GM19463 (cell line): ENCODE results near the gene IKBIP.
"Not testable (repeated sequence)": the region's sequence is repeated elsewhere in the genome, so short reads cannot be mapped to it uniquely, and the experiment has no call there.

ENCODE experiments used
- ATAC-seq: cut with Tn5 transposase; IDR thresholded peaks from one replicate; pipeline ENCODE4 v1.9.1; 2021; ENCODE audit warnings: mild to moderate bottlenecking, moderate library complexity; ENCODE audit not compliant: unreplicated experiment

The IKBIP gene

DNA sequence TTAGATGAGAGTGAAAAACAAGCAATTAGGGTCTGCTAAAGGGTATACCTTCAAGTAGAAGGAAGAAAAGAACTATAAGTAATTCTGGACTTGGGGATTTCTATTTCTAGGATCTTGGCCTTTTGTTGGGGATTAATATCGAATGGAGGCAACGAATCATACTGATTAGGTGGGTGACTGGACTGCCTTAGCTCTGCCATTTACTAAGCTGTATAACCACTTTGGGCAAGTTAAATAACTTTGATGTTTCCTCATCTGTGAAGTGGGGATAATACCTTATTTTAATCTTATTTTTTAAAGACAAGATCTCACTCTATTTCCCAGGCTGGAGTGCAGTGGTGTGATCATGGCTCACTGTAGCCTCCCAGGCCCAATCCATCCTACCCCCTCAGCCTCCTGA lies 6.6 kb downstream of the IKBIP start:
- no peak for ATAC-seq

DNA sequence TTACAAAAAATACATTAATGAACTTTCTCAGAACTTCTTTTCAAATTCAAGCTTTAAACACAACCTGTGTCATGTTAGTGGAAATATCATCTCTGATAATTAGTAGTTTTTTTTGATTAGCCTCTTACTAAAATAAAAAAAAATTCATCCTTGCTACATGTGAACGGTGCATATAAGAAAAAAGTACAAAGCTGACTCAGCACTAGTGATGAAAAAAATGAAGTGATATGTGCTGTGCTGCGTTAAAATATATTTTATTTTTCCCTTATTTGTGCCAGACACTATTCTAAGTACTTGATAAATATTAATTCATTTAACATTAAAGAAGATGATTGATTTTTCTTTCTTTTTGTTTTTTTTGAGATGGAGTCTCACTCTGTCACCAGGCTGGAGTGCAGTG lies 7.5 kb downstream of the IKBIP start:
- no peak for ATAC-seq

DNA sequence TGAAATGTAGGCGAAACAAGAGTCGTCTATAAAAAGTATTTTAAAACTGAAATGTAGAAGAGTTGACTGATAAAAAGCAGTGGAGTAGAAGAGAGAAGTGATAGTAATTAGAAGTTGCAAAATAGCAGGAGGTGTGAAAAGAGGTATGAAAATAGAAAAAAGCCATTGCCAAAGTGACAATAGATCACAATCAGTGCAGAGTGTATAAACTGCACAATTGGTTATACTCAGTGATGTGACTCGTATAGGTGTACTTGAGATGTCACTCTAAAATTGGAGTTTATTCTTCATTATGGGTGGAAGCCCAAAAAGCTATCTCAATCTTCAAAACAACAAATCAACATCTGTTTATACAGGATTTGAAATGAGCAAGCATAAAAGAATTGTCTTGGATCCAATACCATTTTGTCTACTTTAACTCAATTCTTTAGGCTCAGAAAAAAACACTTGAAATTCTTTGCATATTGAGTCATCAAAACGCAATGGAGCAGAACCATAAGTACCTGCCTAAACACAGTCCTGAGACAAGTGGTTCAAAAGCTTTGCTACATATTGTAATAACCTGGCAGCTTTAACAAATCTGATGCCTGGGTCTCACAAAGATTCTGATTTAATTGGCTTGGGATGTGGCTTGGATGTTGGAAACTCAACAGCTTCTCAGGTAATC lies 8.8 kb downstream of the IKBIP start:
- peak; percentile 87 for ATAC-seq

DNA sequence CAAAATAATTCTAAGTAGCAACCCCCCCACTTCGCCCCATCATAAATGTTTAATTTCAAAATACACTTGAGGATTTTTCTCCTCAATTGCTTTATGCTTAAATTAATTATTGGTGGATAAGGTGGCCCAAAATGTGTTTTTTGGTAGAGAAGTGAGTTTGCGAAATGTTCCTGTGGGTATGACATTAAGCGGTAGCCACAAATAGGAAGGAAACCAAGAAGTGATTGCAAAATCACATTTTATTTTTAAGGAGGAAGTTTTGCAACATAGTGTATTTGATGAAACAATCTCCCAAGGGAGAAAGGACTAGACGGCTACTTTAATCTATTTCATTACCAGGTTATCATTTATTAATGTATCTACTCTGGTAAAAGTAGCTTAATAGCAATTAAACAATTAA lies 25.6 kb downstream of the IKBIP start:
- ATAC-seq, result no peak

DNA sequence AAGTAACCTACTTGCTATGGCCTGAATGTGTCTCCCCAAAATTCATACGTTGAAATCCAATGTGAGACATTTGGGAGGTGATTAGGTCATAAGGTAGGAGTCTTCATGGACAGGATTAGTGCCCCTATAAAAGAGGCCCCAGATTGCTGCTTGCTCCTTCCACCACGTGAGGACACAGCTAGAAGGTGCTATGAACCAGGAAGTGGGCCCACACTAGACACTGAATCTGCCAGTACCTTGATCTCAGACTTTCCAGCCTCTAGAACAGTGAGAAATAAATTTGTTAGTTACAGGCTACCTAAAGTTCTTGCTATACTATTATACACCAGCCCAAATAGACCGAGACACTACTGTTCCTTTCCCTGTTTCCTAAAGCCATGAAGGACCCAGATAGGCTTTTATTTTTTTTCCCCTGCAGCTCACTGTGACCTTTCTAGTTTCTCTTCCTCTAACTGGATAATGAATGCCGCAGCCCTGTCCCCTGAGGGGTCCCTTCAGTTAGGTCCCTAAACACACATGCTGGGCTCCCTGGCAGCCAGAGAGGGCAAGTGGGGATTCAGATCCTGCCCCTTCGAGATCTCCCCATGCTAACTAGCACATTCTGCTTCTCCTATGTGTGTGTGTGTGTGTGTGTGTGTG lies 31.8 kb downstream of the IKBIP start:
- peak; percentile 85 for ATAC-seq

DNA sequence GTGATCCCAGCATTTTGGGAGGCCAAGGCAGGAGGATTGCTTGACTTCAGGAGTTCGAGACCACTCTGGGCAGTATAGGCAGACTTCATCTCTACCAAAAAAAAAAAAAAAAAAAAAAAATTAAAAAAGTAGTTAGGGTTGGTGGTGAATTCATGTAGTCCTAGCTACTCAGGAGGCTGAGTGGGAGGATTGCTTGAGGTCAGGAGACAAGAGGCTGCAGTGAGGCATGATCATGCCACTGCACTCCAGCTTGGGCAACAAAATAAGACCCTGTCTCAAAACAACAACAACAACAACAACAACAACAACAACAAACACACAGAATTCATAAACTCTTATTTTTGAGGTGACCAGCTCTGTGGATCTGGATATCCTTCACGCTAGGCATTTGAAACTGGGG lies 34.0 kb downstream of the IKBIP start:
- ATAC-seq, result no peak

DNA sequence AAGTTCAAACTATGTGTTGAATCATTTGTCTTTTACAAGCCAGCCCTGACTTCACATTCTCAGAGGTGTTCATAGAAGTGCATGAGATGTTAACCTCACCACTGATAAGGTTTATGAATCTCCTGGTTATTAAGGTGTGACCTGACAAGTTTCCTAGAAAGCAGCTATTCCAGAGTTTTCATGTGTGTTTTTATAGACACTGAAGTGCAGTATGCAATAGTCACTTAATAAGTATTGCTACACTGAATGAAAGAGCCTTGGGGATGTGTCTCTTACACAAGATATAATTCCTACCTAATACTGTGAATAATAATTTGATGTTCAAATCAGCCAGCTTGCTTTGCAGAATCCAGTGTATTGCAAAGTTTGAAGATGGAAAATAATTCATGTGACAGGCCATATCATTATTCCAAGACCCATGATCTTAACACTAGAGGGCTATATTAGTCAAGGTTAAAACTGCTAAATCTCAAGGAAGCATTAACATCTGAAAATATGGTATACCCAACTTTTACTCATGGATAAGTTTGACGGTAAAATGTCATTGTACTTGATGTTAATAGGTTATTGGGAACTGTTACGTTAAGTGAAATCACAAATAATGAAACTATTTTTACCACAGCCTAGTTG lies 38.1 kb downstream of the IKBIP start:
- ATAC-seq, result no peak

DNA sequence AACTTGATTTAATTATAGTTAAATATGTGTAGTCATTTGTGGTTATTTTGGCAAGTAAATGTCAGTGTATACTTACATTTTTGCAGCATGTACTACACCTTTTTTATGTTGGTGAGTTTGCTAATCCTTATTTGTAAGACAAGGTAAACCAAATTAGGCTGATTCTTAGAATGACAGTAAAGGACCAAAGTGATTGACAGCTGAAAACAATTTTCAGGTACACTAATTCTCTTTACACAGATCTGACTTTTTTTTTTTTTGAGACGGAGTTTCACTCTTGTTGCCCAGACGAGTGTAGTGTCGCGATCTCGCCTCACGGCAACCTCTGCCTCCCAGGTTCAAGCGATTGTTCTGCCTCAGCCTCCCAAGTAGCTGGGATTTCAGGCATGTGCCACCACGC lies 42.7 kb downstream of the IKBIP start:
- no peak for ATAC-seq

DNA sequence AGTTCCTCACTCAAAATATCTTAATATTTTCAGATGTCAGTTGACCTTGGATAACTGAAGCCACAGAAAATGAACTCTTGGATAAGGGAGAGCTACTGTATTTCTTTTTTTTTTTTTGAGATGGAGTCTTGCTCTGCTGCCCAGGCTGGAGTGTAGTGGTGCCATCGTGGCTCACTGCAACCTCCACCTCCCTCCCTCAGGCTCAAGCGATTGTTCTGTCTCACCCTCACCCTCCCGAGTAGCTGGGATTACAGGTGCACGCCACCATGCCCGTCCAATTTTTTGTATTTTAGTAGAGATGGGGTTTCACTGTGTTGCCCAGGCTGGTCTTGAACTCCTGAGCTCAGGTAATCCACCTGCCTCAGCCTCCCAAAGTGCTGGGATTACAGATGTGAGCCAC lies 47.3 kb downstream of the IKBIP start:
- ATAC-seq, result not testable (repeated sequence)

DNA sequence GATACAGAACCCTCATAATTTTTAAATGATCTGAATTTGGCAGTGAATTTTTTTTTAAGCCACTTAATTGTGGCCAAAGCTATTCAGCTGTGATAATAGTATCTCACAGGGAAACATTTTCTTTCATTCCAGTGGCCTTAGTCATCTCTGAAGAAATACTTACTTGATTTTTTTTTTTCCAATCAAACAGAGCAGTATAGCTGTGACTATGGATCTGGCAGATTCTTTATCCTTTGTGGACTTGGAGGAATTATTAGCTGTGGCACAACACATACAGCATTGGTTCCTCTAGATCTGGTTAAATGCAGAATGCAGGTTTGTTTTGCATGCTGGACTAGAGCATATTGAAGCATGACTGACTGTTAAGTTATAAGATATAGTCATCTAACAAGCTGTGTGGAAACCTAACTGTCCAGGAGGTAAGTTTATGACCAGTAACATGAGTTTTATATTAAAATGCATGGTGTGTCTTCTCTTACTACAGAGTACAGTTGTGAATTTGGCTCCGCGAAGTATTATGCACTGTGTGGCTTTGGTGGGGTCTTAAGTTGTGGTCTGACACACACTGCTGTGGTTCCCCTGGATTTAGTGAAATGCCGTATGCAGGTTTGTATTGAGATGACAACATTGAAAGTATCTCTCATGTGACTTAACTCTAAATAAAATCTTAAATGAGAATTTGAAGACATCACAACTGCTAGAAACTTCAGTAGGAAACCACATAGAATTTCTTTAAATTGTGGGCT lies 49.2 kb downstream of the IKBIP start:
- ATAC-seq, result no peak

DNA sequence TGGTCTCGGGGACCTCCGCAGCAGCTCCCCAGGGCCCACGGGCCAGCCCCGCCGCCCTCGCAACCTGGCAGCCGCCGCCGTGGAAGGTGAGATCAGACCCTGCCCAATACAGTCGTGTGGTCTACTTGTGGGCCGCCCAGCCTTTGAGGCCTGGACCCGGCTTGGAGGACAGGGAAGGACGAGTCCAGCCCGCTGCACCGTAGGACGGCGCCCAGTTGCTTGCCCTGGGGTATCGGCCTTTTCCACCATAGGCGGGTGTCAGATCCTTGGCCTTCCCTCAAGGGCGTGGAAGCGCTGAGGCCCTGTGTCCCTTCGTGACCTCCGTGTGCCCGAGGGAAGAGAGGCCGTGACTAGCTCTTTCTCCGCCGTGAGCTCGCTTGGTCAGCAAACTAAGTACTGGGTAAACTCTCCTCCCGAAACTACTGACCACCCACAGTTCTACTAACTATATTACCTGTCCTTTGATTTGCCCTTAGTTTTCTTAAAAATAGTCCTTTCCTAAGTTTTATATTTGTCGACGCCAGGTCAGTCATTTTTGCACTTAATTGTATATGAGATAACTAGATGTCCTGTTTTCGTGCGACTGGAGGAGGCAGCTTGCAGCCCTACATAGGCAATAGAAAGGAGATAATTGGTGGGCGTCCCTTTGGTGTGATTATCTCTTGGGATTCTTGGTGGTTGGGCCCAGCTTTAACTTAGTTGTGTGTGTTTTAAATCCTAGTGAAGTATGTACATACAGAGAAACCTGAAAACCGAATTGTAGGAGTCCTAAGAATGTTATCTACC lies 50.3 kb downstream of the IKBIP start:
- no peak for ATAC-seq

DNA sequence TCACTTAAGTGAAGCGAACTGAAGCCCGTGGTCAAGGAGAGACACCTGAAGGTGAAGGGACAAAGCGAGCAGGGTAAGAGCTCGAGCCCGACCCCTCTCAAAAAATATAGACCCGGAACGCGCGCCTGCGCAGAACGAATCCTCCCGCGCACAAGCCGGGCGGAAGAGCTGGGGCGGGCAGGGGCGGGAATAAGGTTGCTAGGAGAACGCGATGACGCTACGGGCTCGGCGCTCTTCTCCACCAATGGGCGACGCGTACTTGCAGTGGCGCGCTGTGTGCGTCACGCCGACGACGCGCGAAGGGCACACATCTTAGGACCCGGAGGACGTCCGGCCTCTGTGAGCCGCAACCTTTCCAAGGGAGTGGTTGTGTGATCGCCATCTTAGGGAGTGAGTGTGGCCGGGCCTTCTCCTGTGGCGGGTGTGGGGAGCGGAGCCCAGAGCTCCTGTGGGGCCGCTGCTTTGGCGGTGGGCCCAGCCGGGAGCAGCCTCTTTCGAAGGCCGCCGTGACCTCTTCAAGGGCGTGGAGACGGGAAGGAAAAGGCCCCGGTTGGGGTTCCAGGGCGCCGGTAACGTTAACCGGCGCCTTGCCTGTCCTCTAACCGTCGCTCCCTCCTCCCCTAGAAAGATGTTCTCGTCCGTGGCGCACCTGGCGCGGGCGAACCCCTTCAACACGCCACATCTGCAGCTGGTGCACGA lies 51.1 kb downstream of the IKBIP start, which contains the start of gene SLC25A3:
Gene SLC25A3, plus strand, starts transcription at position 336 of the 699 bp plus-strand sequence. Its CDS starts 293 bp downstream, at position 629.
- ATAC-seq, result peak; percentile 99

DNA sequence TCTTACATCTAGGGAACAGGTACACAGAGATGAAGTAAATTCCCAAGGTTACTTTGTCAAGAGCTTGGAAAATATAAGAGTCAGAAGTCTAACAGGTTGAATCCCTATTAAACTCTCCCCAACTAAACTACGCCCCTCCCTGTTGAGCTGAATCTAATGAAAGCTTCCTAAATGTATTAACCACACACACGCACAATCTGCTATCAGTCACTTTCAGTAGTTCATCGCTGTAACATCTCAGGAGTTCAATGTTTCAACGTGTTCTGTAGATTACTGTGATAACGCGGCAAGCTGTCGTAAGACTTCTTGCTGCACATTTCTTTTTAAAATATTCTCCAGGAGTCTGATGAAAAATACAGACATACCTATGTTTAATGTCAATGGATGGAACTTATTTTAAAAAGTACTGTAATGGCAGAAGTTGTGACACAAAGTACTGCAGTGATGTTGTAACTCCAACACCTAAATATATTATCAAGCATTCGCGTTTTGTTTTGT lies 51.7 kb downstream of the IKBIP start:
- no peak for ATAC-seq

DNA sequence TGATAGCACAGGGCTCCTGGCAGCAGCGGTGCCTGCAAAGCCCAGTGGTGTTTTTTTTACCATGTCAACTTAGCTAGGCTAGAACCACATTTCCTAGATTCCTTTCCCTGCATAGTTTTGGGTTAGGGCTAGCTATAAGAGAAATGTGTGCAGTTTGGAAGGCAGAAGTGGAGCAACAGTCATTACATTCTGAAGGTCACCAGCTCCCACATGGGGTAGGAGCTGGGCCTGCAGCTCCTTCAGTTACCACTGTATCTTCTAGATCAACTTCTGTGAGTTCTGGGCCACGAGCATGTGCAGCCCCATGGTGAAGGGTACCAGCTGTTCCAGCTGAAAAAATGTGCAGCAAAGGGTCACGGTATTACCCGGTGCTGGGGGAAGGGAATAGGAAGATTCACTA lies 53.4 kb downstream of the IKBIP start:
- no peak for ATAC-seq

DNA sequence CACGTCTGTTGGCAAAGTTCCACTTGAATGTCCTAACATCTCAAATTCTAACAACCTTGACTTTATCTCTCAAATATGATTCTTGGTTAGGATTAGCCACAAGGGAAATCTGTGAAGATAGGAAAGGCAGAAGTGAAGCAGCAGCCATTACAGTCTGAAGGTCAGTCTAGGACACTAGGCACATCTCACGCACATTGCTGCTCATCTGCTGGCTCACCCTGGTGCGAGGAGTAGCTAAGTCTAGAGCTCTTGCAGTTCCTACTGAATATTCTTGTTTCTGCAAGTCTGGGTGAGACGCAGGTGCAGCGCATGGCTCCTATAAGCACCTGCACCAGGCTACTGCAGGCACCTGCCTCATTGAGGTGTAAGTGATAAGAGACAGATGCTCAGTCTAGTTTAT lies 57.5 kb downstream of the IKBIP start:
- no peak for ATAC-seq

DNA sequence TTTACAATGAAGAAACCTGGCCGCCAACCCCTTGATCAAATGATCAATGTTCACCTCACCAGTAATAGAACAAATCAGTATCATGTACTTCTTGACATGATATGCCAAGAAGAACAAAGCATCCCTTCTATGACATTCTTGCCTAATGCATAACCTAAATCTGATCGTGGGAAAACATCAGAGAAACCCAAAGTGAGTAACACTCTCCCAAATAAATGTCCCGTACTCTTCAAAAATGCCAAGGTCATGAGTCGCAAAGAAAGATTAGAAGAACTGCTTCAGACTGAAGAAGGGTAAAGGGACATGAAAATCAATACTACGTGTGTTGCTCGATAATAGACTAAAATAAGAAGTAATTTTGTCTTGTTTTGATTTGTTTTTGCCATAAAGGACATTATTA lies 62.5 kb downstream of the IKBIP start:
- ATAC-seq, result no peak

DNA sequence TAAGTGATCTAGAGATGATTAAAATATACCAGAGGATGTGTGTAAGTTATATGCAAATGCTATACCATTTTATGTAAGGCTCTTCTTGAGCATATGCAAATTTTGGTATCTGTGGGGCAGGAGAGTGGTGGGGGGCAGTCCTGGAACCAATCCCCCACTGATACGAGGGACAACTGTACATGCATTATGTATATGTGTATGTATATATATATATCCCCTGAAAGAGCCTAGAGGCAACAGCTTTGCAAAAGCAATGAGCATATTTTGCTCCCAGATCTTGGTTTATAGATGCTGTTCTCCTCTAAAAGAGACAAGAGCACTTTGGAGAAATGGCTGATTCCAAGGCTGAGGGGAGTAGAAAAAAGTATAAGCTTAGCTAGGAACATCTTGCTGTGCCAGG lies 63.5 kb downstream of the IKBIP start:
- no peak for ATAC-seq

DNA sequence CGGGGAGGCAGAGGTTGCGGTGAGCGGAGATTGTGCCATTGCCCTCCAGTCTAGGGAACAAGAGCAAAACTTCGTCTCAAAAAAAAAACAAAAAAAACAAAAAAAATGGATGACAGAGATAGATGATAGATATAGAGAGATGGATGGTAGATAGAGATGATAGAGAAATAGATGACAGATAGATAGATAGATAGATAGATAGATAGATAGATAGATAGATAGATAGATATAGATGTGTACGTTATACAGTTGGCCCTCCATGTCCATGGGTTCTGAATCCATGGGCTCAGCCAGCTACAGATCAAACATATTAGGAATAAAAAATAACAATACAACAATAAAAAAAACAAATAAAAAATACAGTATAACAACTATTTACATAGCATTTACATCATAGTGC lies 63.9 kb downstream of the IKBIP start:
- no peak for ATAC-seq

DNA sequence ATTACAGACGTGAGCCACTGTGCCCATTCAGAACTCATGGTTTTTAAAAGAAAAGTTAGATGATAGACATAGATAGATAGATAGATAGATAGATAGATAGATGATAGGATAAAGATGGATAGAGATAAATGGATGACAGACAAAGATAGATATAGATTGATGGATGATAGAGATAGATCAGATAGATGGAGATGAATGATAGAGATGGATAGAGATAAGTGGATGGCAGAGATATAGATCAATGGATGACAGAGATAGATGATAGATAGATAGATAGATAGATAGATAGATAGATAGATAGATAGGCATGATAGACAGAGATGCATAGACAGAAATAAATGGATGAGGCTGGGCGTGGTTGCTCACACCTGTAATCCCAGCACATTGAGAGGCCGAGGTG lies 64.8 kb downstream of the IKBIP start:
- no peak for ATAC-seq

DNA sequence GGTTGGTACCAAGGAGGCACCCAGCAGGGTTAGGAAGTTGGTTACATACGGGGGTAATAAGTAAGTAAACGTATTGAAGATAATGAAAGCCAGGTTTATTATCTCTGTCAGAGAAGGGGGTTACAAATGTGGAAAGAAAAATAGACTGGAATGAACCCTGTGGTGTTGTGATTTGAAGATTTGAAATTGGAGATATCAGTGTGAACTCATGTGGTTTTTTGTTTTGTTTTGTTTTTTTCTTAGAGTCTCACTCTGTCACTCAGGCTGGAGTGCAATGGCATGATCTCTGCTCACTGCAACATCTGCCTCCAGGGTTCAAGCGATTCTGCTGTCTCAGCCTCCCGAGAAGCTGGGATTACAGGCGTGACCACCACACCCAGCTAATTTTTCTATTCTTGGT lies 65.2 kb downstream of the IKBIP start:
- ATAC-seq, result no peak
